A549 (cell line): ENCODE data around the gene LSM8. TPM values are rescaled to one million over a fixed set of nuclear protein-coding genes. Genes with fewer than 3 reads are reported as not detected.
A peak's percentile ranks its signal among the peaks of the same experiment; 100 is the strongest.

Source experiments
- ATAC-seq, 2 experiments: fragments of 200-7000 bp in 1 of 2; fragments of >200 bp in 1 of 2; cut with Nextera tagmentation in 1 of 2; cut with Tn5 transposase in 1 of 2; 3 replicates each; pipeline versions ENCODE4 v1.8.0 to v1.9.1; 2018 to 2020; ENCODE audit warnings: mild to moderate bottlenecking in 1 of 2, moderate library complexity in 1 of 2
- CTCF ChIA-PET: fragments of 300-600 bp; sonication (Branson Sonifier 250); formaldehyde crosslinking; extraction: SDS; loops from one replicate; lab custom pipeline; 2021; ENCODE audit warnings: antibody characterized with exemption, inconsistent platforms; lab: Yijun Ruan, JAX
- POLR2A ChIA-PET: fragments of 350-600 bp; formaldehyde crosslinking; extraction: SDS; loops from one replicate; lab custom pipeline; 2021; ENCODE audit warnings: antibody characterized with exemption, inconsistent platforms; lab: Yijun Ruan, JAX
- DNase-seq, 2 experiments: peaks; one replicate each; pipeline versions ENCODE4 v3.0.0 to v3.0.0-alpha.2; 2011 to 2016; ENCODE audit warnings: low read depth in 1 of 2, low spot score in 1 of 2
- FAIRE-seq: peaks from 2 replicates; lab custom pipeline; 2011; peaks lifted over from hg19 to GRCh38; lab: Jason Lieb, UNC
- H3K27ac ChIP-seq, 2 experiments: fragments of >200 bp; sonication (Bioruptor Twin); formaldehyde crosslinking; 3 replicates each; pipeline ENCODE4 v1.5.1; 2016 to 2017
- H3K4me1 ChIP-seq: fragments of >200 bp; sonication (Bioruptor Twin); formaldehyde crosslinking; 3 replicates; pipeline ENCODE4 v1.6.1; 2016
- H3K4me2 ChIP-seq: fragments of >200 bp; sonication (Bioruptor Twin); formaldehyde crosslinking; 3 replicates; pipeline ENCODE4 v1.6.1; 2016
- H3K4me3 ChIP-seq: fragments of >200 bp; sonication (Bioruptor Twin); formaldehyde crosslinking; 3 replicates; pipeline ENCODE4 v1.5.1; 2016
- H3K9me3 ChIP-seq: fragments of >200 bp; sonication (Bioruptor Twin); formaldehyde crosslinking; 3 replicates; pipeline ENCODE4 v1.6.1; 2016
- CBX8 ChIP-seq: fragments of 200-600 bp; sonication (generic); IDR thresholded peaks from 2 replicates; pipeline ENCODE4 v1.6.1; 2016
- CHD2 ChIP-seq: fragments of 150-350 bp; IDR thresholded peaks from 2 replicates; pipeline ENCODE4 v1.6.1; 2014; ENCODE audit warnings: low read length; ENCODE audit not compliant: partially characterized antibody
- CHD4 ChIP-seq: fragments of 200-600 bp; sonication (generic); IDR thresholded peaks from 2 replicates; pipeline ENCODE4 v1.6.1; 2016; ENCODE audit warnings: antibody characterized with exemption, mild to moderate bottlenecking, borderline replicate concordance
- EHF ChIP-seq: fragments of 250-450 bp; sonication (Bioruptor Pico); IDR thresholded peaks from 2 replicates; pipeline ENCODE4 v1.5.0; 2020; ENCODE audit warnings: mild to moderate bottlenecking
- EHMT2 ChIP-seq: fragments of 200-600 bp; sonication (generic); IDR thresholded peaks from 2 replicates; pipeline ENCODE4 v1.6.1; 2016; ENCODE audit warnings: antibody characterized with exemption, low read depth, mild to moderate bottlenecking, moderate library complexity
- ESRRA ChIP-seq: fragments of 150-350 bp; IDR thresholded peaks from 2 replicates; pipeline ENCODE4 v1.6.1; 2014; ENCODE audit warnings: mild to moderate bottlenecking, low read length, borderline replicate concordance
- FOSB ChIP-seq: fragments of 250-450 bp; sonication (Bioruptor Pico); IDR thresholded peaks from 2 replicates; pipeline ENCODE4 v1.5.0; 2020; ENCODE audit warnings: mild to moderate bottlenecking, moderate library complexity
- FOSL2 ChIP-seq, 2 experiments: fragments of 450-650 bp in 1 of 2; fragments of >200 bp in 1 of 2; sonication (Bioruptor Twin) in 1 of 2; formaldehyde crosslinking; IDR thresholded peaks; 2 replicates each; pipeline versions ENCODE4 v1.5.0 to v1.6.1; 2016 to 2020; ENCODE audit warnings: mild to moderate bottlenecking in 1 of 2, moderate library complexity in 1 of 2
- GATA3 ChIP-seq: IDR thresholded peaks from 2 replicates; pipeline ENCODE4 v1.6.1; 2012; ENCODE audit warnings: borderline replicate concordance
- HOXA7 ChIP-seq: fragments of 250-450 bp; sonication (Bioruptor Pico); IDR thresholded peaks from 2 replicates; pipeline ENCODE4 v1.5.0; 2020; ENCODE audit warnings: mild to moderate bottlenecking, moderate library complexity
- HOXB13 ChIP-seq: fragments of 250-450 bp; sonication (Bioruptor Pico); IDR thresholded peaks from 2 replicates; pipeline ENCODE4 v1.5.0; 2020; ENCODE audit warnings: low read depth, mild to moderate bottlenecking, moderate library complexity
- JUN ChIP-seq, 2 experiments: fragments of >200 bp; sonication (Bioruptor Twin); formaldehyde crosslinking; IDR thresholded peaks; 2 replicates in 1 of 2; 3 replicates in 1 of 2; pipeline ENCODE4 v1.6.1; 2016 to 2017
- MAZ ChIP-seq: fragments of 150-350 bp; IDR thresholded peaks from 2 replicates; pipeline ENCODE4 v1.6.1; 2014; ENCODE audit warnings: antibody characterized with exemption, low read depth, low read length, borderline replicate concordance
- MYC ChIP-seq: IDR thresholded peaks from 2 replicates; pipeline ENCODE4 v1.6.1; 2012; ENCODE audit warnings: mild to moderate bottlenecking, inconsistent platforms, low read length, improper control_type of control experiment, borderline replicate concordance
- NFE2L2 ChIP-seq: fragments of 150-350 bp; conservative IDR thresholded peaks from 2 replicates; pipeline ENCODE4 v1.6.1; 2014; ENCODE audit warnings: low read length
- PHF8 ChIP-seq: fragments of 200-600 bp; sonication (generic); IDR thresholded peaks from 2 replicates; pipeline ENCODE4 v1.6.1; 2016; ENCODE audit warnings: low read depth, mild to moderate bottlenecking, antibody characterized with exemption, moderate library complexity, borderline replicate concordance
- POLR2A ChIP-seq: IDR thresholded peaks from 2 replicates; pipeline ENCODE4 v1.6.1; 2012; ENCODE audit warnings: mild to moderate bottlenecking, low read length
- POLR2AphosphoS2 ChIP-seq: conservative IDR thresholded peaks from 2 replicates; pipeline ENCODE4 v1.6.1; 2012; ENCODE audit warnings: low read length, improper control_type of control experiment, inconsistent platforms
- RAD21 ChIP-seq, 2 experiments: fragments of >200 bp in 1 of 2; sonication (Bioruptor Twin) in 1 of 2; formaldehyde crosslinking in 1 of 2; IDR thresholded peaks in 1 of 2; conservative IDR thresholded peaks in 1 of 2; 2 replicates in 1 of 2; 3 replicates in 1 of 2; pipeline ENCODE4 v1.6.1; 2012 to 2018; ENCODE audit warnings: inconsistent platforms in 1 of 2
- SREBF2 ChIP-seq: fragments of 450-650 bp; IDR thresholded peaks from 2 replicates; pipeline ENCODE4 v1.6.1; 2014; ENCODE audit warnings: mild to moderate bottlenecking, moderate library complexity
- ZFP36 ChIP-seq: fragments of 450-650 bp; IDR thresholded peaks from 2 replicates; pipeline ENCODE4 v1.6.1; 2014; ENCODE audit warnings: borderline replicate concordance; ENCODE audit not compliant: partially characterized antibody
- WGBS: methylation state at CpG from one replicate; pipeline ENCODE4 v1.1.6; 2017; ENCODE audit errors: missing lambda C conversion rate; 5-methylcytosine and 5-hydroxymethylcytosine counted together
- polyA plus RNA-seq, 4 experiments: library from polyadenylated mRNA; depleted of rRNA in 3 of 4; stranded (reverse); fragments of >200 nt; fragmentation: RNase III in 1 of 4; extraction: RNeasy Plus Mini Kit Qiagen cat#74134 plus additional on column Dnase treatment in 1 of 4; gene quantifications; 2 replicates in 3 of 4; 3 replicates in 1 of 4; pipeline ENCODE4 v1.2.3, GENCODE V29; 2011 to 2017
- TF ChIP-seq, protein P1 (sequence below): fragments of >200 bp; sonication (Bioruptor Twin); formaldehyde crosslinking; IDR thresholded peaks from 3 replicates; pipeline ENCODE4 v1.5.1; 2016
- TF ChIP-seq, protein P2 (sequence below): IDR thresholded peaks from 2 replicates; pipeline ENCODE4 v1.6.1; 2012
- TF ChIP-seq, protein P3 (sequence below): fragments of >200 bp; sonication (Bioruptor Twin); formaldehyde crosslinking; IDR thresholded peaks from 3 replicates; pipeline ENCODE4 v1.6.1; 2016
- TF ChIP-seq, protein P4 (sequence below): fragments of 150-350 bp; IDR thresholded peaks from 2 replicates; pipeline ENCODE4 v1.6.1; 2014; ENCODE audit warnings: low read depth, mild to moderate bottlenecking, low read length
- TF ChIP-seq, protein P5 (sequence below): fragments of 450-650 bp; IDR thresholded peaks from 2 replicates; pipeline ENCODE4 v1.6.1; 2014; ENCODE audit warnings: antibody characterized with exemption

The LSM8 gene
- polyA plus RNA-seq, 2 of the 4 experiments (the other 2 are of a cell fraction), result 63.6 to 142 TPM

DNA sequence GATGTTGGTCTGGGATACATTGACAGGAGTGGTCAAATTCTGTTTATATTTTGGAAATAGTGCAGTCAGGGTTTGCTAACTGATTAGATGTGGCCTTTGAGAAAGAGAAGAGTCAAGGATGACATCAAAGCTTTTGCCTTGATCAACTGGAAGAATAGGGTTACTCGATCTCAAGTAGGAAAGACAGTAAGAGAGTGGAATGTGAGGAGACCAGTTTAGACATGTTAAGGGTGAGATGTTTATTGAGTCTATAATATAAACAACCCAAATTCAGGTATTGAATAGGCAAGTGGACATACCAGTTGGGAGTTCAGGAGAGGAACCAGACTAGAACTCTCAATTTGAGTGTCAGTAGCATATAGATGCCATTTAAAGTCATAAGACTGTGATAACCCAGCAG lies 38.6 kb downstream of the LSM8 start:
- Histone ChIP-seq H3K27ac (no peak overlapping the region), H3K4me1 (no peaks in the 10 kb centered on the region), H3K4me3 (no peak overlapping the region), H3K9me3 (no peaks in the 10 kb centered on the region), H3K4me2 (no peak overlapping the region)
- DNase-seq, result no peak
- CTCF ChIA-PET, result no interaction called here
- POLR2A ChIA-PET, result no interaction called here
- FAIRE-seq, result no peak
- 22% methylated on average over 1 of the region's 1 CpG for WGBS
- no peak for ATAC-seq
- TF ChIP-seq, protein P1, sequence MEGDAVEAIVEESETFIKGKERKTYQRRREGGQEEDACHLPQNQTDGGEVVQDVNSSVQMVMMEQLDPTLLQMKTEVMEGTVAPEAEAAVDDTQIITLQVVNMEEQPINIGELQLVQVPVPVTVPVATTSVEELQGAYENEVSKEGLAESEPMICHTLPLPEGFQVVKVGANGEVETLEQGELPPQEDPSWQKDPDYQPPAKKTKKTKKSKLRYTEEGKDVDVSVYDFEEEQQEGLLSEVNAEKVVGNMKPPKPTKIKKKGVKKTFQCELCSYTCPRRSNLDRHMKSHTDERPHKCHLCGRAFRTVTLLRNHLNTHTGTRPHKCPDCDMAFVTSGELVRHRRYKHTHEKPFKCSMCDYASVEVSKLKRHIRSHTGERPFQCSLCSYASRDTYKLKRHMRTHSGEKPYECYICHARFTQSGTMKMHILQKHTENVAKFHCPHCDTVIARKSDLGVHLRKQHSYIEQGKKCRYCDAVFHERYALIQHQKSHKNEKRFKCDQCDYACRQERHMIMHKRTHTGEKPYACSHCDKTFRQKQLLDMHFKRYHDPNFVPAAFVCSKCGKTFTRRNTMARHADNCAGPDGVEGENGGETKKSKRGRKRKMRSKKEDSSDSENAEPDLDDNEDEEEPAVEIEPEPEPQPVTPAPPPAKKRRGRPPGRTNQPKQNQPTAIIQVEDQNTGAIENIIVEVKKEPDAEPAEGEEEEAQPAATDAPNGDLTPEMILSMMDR, result no peak
- no peak for TF ChIP-seq CBX8
- no peak for TF ChIP-seq POLR2A
- TF ChIP-seq EHMT2, result no peak
- no peak for TF ChIP-seq POLR2AphosphoS2
- no peak for TF ChIP-seq MYC

DNA sequence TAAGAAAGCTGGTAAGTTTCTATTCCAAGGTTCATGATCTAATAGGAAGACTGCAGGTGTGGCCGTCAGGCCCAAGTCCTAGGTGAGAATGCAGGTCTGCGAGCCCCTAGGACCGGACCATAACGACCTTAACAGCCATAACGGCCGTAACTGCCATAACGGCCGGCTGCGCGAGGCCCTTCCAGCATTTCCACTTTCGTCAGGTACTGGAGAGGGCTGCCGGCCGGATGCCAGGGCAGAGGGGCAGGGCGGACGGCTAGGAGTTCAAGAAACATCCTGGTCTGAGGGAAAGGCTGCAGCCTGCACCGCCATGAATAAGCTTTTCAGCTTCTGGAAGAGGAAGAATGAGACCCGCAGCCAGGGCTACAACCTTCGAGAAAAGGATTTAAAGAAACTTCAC lies 40.6 kb downstream of the LSM8 start, which contains the start of gene ANKRD7:
Gene ANKRD7 (plus strand): TSS at position 184 of the 400 bp plus-strand sequence. CDS start 127 bp downstream, at position 311.
- 67% methylated on average over 18 of the region's 18 CpGs for WGBS
- no peaks in the 10 kb centered on the region for H3K9me3 ChIP-seq
- H3K27ac ChIP-seq, result no peak within 1 kb of the TSS
- no peak for DNase-seq
- TF ChIP-seq FOSL2 (IDR thresholded peaks at IDR 0.05) (no peak), FOSL2 (CRISPR knock-in tag; IDR thresholded peaks at IDR 0.05) (no peak), CBX8 (no peak)
- TF ChIP-seq, all 56 proteins: peak for 0
- FAIRE-seq (no peak), ATAC-seq (no peak)
- H3K4me1 ChIP-seq, result no peaks in the 10 kb centered on the region
- CTCF ChIA-PET, result no interaction called here
- no peak within 1 kb of the TSS for H3K4me2 ChIP-seq
- POLR2A ChIA-PET, result no interaction called here
- H3K4me3 ChIP-seq, result no peak within 1 kb of the TSS

DNA sequence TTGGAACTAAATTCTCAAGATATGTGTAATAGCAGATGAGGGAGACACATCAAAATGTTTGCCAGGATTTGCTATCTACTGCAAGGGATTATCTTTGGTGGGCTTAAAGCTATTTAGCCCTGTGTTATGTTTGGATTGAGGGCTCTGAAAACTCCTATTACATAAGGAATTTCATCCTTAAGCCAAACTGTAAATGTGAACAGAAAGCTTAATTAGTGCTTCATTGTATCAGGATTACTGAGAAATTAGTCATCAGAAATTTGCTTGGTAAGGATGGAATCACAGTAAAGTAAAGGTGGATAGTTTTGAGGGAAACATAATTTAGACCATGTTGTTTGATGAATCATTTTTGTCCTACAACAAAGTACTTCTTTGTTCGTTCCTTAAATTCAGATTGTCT lies 48.9 kb downstream of the LSM8 start:
- peak; percentile 86 for FAIRE-seq
- H3K4me3 ChIP-seq, result no peak overlapping the region
- H3K4me1 ChIP-seq, result no peaks in the 10 kb centered on the region
- DNase-seq, result no peak
- WGBS, result 48% methylated on average over 1 of the region's 1 CpG
- ChIA-PET CTCF (no interaction called here), POLR2A (no interaction called here)
- no peaks in the 10 kb centered on the region for H3K9me3 ChIP-seq
- no peak for ATAC-seq
- H3K27ac ChIP-seq, result no peak overlapping the region
- H3K4me2 ChIP-seq, result no peak overlapping the region
- no peak for TF ChIP-seq EHF
- no peak for TF ChIP-seq PHF8
- no peak for TF ChIP-seq FOSB (CRISPR knock-in tag)
- TF ChIP-seq GATA3, result no peak
- no peak for TF ChIP-seq MYC
- TF ChIP-seq HOXA7, result no peak
- no peak for TF ChIP-seq NFE2L2
- no peak for TF ChIP-seq SREBF2
- TF ChIP-seq, protein P2, sequence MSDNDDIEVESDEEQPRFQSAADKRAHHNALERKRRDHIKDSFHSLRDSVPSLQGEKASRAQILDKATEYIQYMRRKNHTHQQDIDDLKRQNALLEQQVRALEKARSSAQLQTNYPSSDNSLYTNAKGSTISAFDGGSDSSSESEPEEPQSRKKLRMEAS, result no peak
- TF ChIP-seq HOXB13 (CRISPR knock-in tag), result no peak
- no peak for TF ChIP-seq ZFP36
- TF ChIP-seq RAD21 (conservative IDR thresholded peaks at IDR 0.05 in 1 of 2, IDR thresholded peaks at IDR 0.05 in 1 of 2), result no peak
- no peak for TF ChIP-seq EHMT2
- TF ChIP-seq CBX8, result no peak
- no peak for TF ChIP-seq ESRRA
- no peak for TF ChIP-seq JUN (IDR thresholded peaks at IDR 0.05)
- no peak for TF ChIP-seq CHD4

DNA sequence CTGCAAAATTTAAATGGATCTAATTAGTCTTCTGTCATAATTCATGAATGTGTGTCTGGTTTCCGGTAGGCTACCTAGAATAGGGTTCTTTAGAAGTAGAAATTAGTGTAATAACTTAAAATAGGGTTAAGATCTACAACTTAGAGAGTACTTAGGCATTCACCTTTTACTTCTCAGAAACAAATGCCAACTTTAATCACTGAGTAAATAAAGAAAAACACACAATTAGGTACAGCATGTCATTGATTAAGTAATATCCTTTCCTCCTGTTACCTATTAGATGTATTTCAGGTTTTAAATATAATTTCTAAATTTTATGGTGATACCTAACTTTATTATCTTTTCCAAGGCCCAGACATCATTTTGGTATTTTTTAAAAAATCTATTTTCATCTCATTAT lies 49.8 kb downstream of the LSM8 start:
- no peak overlapping the region for H3K4me2 ChIP-seq
- ChIA-PET POLR2A (no interaction called here), CTCF (no interaction called here)
- H3K4me3 ChIP-seq, result no peak overlapping the region
- 36% methylated on average over 1 of the region's 1 CpG for WGBS
- ATAC-seq (no peak), DNase-seq (no peak), FAIRE-seq (no peak)
- H3K4me1 ChIP-seq, result no peaks in the 10 kb centered on the region
- no peaks in the 10 kb centered on the region for H3K9me3 ChIP-seq
- no peak overlapping the region for H3K27ac ChIP-seq
- TF ChIP-seq, protein P2, result no peak
- TF ChIP-seq MAZ, result no peak
- TF ChIP-seq, protein P3, sequence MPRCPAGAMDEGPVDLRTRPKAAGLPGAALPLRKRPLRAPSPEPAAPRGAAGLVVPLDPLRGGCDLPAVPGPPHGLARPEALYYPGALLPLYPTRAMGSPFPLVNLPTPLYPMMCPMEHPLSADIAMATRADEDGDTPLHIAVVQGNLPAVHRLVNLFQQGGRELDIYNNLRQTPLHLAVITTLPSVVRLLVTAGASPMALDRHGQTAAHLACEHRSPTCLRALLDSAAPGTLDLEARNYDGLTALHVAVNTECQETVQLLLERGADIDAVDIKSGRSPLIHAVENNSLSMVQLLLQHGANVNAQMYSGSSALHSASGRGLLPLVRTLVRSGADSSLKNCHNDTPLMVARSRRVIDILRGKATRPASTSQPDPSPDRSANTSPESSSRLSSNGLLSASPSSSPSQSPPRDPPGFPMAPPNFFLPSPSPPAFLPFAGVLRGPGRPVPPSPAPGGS, result no peak
- TF ChIP-seq, protein P4, sequence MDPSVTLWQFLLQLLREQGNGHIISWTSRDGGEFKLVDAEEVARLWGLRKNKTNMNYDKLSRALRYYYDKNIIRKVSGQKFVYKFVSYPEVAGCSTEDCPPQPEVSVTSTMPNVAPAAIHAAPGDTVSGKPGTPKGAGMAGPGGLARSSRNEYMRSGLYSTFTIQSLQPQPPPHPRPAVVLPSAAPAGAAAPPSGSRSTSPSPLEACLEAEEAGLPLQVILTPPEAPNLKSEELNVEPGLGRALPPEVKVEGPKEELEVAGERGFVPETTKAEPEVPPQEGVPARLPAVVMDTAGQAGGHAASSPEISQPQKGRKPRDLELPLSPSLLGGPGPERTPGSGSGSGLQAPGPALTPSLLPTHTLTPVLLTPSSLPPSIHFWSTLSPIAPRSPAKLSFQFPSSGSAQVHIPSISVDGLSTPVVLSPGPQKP, result no peak
- TF ChIP-seq CHD2, result no peak
- TF ChIP-seq ZFP36, result no peak
- TF ChIP-seq, protein P5, sequence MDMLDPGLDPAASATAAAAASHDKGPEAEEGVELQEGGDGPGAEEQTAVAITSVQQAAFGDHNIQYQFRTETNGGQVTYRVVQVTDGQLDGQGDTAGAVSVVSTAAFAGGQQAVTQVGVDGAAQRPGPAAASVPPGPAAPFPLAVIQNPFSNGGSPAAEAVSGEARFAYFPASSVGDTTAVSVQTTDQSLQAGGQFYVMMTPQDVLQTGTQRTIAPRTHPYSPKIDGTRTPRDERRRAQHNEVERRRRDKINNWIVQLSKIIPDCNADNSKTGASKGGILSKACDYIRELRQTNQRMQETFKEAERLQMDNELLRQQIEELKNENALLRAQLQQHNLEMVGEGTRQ, result no peak
- TF ChIP-seq RAD21 (conservative IDR thresholded peaks at IDR 0.05 in 1 of 2, IDR thresholded peaks at IDR 0.05 in 1 of 2), result no peak
